ENCODE results near the gene PPARG. TPM values are rescaled to one million over a fixed set of nuclear protein-coding genes. Genes with fewer than 3 reads are reported as not detected.
A peak's percentile ranks its signal among the peaks of the same experiment; 100 is the strongest.
"Not testable (repeated sequence)": the region's sequence is repeated elsewhere in the genome, so short reads cannot be mapped to it uniquely, and the experiment has no call there.

Gene PPARG
- total RNA-seq, 3 donors from 2014 or later, result 61.6 to 173 (median 98.8) TPM

DNA sequence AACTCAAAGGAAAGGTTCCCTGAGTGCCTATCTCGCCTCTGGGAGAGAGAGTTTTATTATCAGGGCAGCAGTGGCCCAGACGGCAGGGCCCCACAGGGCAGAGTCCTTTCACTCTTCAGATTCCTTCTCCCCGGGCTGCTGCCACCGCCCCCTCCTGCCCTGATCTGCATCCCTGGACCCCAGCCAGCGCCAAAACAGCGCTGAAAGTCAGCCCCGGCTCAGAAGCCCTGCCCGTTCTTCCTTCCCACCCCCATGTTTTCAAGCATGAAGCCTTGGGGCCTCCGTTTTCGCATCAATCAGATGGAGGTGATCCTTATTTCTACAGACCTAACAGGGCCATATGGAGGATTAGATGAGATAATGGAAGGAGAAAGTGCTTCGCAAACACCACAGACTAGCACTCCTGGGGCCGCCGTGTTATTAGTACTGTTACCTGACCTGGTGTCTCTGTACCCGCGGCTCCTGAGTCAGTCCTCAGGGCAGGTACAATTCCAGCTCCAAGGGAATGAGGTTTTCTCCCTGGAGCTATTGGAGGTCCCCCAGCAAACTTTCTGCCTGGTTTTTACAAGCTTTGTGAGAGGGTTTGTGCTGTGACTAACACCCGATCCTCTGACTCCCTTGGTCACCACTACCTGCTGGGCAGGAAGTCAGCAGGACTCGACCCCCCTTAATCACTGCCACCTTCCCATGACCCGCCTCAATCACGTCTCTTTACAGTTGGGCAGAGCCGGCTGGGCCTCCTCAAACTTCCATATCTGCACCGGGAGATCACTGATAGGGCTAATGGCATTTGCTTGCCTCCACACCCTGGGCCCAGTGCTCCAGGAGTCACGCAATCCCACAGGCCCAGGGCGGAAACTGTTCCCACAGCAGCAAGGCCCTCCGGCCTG lies 156.0 kb downstream of the PPARG start:
- peak; percentile 84 to 90 (median 89) for DNase-seq
- peak; percentile 89 for ATAC-seq

DNA sequence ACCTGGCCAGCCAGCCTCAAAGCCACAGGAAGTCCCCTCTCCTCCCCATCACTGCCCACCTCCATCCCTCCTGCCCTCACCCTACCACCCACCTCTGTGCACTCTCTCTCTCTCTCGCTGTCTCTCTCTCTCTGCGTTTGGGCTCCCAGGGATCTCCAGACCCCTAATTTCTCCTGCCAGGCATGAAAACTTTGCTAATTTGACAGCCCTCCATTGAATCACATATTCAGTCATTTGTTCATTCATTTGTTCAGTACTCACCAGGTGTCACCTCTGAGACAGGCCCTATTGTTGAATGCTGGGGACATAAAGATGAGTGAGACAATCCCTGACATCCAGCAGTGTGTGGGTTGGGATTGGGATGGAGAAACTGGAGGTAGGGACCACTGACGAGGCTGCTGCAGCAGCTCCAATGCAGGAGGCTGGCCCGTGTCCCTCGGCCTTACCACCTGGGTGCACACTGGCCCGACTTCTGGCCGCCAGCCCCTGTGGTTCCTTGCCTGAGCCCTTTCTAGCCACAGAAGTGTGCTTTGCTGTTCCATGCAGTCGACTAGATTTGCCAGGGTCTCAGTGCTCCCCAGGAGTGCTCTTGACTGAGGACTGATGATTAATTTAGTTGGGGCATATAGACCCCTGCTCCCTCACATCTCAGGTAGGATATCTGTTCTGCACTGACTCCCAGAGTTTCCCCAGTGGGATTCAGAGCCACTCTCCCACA lies 156.8 kb downstream of the PPARG start:
- no peaks in the 10 kb centered on the region for H3K36me3 ChIP-seq (ENCODE audit: low read depth)
- H3K9me3 ChIP-seq, result no peaks in the 10 kb centered on the region
- H3K4me1 ChIP-seq (ENCODE audit: low read depth), result peaks cover 37% of the 10 kb centered on the region
- DNase-seq (no peak), ATAC-seq (no peak)
- H3K4me3 ChIP-seq, result no peak overlapping the region
- intact Hi-C loops (cut with DNase I, micrococcal nuclease), result no loop called here
- TF ChIP-seq, protein P1, sequence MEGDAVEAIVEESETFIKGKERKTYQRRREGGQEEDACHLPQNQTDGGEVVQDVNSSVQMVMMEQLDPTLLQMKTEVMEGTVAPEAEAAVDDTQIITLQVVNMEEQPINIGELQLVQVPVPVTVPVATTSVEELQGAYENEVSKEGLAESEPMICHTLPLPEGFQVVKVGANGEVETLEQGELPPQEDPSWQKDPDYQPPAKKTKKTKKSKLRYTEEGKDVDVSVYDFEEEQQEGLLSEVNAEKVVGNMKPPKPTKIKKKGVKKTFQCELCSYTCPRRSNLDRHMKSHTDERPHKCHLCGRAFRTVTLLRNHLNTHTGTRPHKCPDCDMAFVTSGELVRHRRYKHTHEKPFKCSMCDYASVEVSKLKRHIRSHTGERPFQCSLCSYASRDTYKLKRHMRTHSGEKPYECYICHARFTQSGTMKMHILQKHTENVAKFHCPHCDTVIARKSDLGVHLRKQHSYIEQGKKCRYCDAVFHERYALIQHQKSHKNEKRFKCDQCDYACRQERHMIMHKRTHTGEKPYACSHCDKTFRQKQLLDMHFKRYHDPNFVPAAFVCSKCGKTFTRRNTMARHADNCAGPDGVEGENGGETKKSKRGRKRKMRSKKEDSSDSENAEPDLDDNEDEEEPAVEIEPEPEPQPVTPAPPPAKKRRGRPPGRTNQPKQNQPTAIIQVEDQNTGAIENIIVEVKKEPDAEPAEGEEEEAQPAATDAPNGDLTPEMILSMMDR (IDR thresholded peaks at IDR 0.05), result no peak

More for the DNA sequence above, 156.0 kb downstream of the PPARG start:
- intact Hi-C loops (cut with DNase I, micrococcal nuclease), result no loop called here
- H3K9me3 ChIP-seq, result no peaks in the 10 kb centered on the region
- no peaks in the 10 kb centered on the region for H3K36me3 ChIP-seq (ENCODE audit: low read depth)
- TF ChIP-seq, protein P1 (IDR thresholded peaks at IDR 0.05), result no peak
- no peak overlapping the region for H3K4me3 ChIP-seq
- peaks cover 40% of the 10 kb centered on the region for H3K4me1 ChIP-seq (ENCODE audit: low read depth)

DNA sequence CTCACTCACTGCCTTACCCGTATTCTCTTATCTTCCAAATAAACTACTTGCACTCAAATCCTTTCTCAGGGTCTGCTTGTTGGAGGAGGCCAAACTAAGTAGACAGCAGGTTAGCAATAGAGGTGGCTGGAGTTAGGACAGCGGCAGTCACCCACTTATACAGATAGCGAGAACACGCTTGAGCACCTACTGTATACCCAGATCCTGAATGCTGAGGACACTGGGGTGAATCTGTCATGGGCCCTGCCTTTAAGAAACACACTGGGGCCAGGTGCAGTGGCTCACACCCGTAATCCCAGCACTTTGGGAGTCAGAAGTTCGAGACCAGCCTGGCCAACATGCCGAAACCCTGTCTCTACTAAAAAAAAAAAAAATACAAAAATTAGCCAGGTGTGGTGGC lies 157.4 kb downstream of the PPARG start:
- intact Hi-C loops (cut with DNase I, micrococcal nuclease), result no loop called here
- Histone ChIP-seq H3K9me3 (no peaks in the 10 kb centered on the region), H3K4me1 (ENCODE audit: low read depth) (peaks cover 32% of the 10 kb centered on the region), H3K36me3 (ENCODE audit: low read depth) (no peaks in the 10 kb centered on the region), H3K4me3 (no peak overlapping the region)
- no peak for ATAC-seq
- DNase-seq, result no peak
- TF ChIP-seq, protein P1 (IDR thresholded peaks at IDR 0.05), result no peak

DNA sequence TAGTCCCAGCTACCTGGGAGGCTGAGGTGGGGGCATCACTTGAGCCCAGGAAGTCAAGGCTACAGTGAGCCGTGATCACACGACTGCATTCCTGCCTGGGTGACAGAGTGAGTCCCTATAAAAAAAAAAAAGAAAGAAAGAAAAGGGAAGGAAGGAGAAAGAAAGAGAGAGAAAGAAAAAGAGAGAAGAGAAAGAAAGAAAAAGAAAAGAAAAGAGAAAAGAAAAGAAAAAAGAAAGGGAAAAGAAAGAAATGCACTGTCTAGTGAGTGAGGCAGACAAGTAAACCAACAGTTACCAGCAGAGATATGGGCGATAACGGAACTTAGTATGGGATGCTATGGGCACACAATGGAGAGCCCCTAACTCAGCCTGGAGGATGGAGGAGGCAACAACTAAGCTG lies 158.2 kb downstream of the PPARG start:
- no peak overlapping the region for H3K4me3 ChIP-seq
- H3K9me3 ChIP-seq, result no peaks in the 10 kb centered on the region
- no peaks in the 10 kb centered on the region for H3K36me3 ChIP-seq (ENCODE audit: low read depth)
- intact Hi-C loops (cut with DNase I, micrococcal nuclease), result no loop called here
- H3K4me1 ChIP-seq (ENCODE audit: low read depth), result peaks cover 32% of the 10 kb centered on the region
- DNase-seq, result no peak
- ATAC-seq, result no peak
- TF ChIP-seq, protein P1 (IDR thresholded peaks at IDR 0.05), result no peak

DNA sequence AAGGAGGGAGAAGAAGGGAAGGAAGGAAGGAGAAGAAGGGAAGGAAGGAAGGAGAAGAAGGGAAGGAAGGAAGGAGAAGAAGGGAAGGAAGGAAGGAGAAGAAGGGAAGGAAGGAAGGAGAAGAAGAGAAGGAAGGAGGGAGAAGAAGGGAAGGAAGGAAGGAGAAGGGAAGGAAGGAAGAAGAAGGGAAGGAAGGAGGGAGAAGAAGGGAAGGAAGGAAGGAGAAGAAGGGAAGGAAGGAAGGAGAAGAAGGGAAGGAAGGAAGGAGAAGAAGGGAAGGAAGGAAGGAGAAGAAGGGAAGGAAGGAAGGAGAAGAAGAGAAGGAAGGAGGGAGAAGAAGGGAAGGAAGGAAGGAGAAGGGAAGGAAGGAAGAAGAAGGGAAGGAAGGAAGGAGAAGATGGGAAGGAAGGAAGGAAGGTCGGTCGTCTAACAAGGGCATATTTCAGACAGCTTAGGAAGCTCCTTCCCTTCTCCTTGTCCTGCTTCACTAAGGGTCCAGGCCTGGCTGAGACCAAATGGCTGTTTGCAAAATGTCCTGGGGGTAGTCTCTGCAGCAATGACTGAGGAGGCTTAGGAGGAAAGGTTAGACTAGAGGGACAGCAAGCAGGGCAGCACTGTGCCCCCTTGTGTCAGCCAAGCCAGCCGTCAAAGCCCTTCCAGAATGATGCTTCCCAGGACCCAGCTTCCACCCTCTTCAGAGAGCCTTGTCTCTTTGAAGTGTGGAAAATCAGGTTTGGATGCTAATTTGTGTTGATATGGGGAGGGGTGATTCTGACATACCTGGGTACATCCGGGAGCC lies 159.7 kb downstream of the PPARG start:
- H3K4me3 ChIP-seq; H3K9me3 ChIP-seq; DNase-seq; H3K36me3 ChIP-seq (ENCODE audit: low read depth); intact Hi-C loops (cut with DNase I, micrococcal nuclease); ATAC-seq: not testable (repeated sequence)
- H3K4me1 ChIP-seq (ENCODE audit: low read depth), result peaks cover 24% of the 10 kb centered on the region

Measured in mucosa of descending colon (tissue), 3 donors.